HG03354 (cell line): ENCODE measurements around the gene RAB44.

Experiments
- ATAC-seq: cut with Tn5 transposase; IDR thresholded peaks from one replicate; pipeline ENCODE4 v1.9.1; 2021; ENCODE audit warnings: mild to moderate bottlenecking; ENCODE audit not compliant: unreplicated experiment, poor library complexity, severe bottlenecking

Gene RAB44

DNA sequence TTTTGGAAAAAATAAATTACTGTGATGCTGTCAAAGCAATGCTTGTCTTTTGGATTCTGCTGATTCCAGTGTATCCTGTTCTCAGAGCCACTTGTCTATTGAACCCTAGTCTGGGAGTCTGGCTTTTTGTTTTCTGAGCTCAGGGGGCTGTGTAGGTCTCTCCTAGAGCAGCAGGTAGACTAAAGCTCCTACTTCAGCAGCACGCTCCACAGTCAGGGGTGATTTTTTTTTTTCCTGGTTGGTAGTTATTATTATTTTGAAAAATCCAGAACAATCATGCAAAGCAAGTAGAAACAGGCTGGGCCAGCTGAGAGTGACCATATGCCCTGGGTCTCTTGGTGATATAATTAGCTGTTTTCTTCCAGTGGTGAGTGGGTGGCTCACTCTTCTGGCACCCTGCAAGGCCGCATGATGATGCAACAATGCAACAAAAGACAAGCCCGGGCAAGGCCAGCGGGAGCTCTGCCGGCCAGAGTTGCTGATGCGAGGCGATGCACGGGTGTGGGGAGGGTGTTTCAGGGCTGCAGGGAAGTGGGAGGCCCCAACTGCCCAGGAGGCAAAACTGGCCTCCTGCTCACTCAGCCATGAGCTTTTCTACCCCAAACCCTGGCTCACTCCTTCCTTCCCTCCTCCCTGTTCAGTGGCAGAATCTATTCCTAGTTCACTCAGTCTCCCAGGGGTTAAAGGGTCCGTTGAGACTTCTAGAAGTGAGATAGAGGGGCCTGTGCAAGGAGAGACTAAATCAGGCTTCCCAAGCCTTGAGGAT is 30.6 kb upstream of the RAB44 start:
- ATAC-seq: peak; percentile 71

- no peak for ATAC-seq
Measured at GRCh38 chr6:36668591-36668990, 29.0 kb upstream of the RAB44 start.

- no peak for ATAC-seq
Measured at GRCh38 chr6:36669002-36669401, 28.6 kb upstream of the RAB44 start.

GRCh38 chr6:36670271-36670670 is 27.4 kb upstream of the RAB44 start:
- no peak for ATAC-seq

DNA sequence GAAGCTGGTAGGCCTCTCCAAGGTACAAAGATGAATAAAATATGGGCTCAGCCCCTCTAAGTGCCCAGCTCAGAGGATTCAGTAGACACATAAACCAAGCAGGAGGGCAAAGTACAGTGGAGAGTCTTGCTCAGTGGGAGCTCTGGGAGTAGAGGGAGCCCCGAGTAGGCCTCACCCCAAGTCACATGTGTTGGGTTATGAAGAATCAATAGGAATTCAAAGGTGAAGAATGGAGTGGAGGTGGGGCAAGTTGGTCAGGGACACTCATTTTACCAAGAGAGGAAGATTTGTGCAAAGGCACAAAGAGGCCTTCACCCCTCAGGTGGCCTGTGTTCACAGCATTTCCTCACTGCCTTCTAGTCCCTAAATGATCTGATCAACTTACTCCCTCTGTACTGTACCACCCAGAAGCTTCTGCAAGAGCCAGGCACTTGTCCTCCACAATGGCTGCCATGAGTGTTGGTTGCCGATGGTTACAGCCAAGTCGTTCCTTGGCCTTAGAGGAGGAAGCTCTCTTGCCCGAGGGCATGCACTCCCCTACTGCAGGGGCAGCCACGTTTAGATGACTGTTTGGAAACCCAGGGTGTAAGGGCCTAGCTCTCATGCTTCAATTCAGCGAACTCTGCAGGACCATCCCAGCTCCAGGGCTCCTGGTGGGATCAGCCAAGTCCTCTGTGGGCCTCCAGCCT is 25.8 kb upstream of the RAB44 start:
- no peak for ATAC-seq

GRCh38 chr6:36673882-36674281 is 23.7 kb upstream of the RAB44 start:
- no peak for ATAC-seq

GRCh38 chr6:36674942-36675341 is 22.7 kb upstream of the RAB44 start:
- no peak for ATAC-seq

- no peak for ATAC-seq
Measured at GRCh38 chr6:36676141-36677058, 21.2 kb upstream of the RAB44 start.

GRCh38 chr6:36677059-36677749 is 20.4 kb upstream of the RAB44 start:
- no peak for ATAC-seq

DNA sequence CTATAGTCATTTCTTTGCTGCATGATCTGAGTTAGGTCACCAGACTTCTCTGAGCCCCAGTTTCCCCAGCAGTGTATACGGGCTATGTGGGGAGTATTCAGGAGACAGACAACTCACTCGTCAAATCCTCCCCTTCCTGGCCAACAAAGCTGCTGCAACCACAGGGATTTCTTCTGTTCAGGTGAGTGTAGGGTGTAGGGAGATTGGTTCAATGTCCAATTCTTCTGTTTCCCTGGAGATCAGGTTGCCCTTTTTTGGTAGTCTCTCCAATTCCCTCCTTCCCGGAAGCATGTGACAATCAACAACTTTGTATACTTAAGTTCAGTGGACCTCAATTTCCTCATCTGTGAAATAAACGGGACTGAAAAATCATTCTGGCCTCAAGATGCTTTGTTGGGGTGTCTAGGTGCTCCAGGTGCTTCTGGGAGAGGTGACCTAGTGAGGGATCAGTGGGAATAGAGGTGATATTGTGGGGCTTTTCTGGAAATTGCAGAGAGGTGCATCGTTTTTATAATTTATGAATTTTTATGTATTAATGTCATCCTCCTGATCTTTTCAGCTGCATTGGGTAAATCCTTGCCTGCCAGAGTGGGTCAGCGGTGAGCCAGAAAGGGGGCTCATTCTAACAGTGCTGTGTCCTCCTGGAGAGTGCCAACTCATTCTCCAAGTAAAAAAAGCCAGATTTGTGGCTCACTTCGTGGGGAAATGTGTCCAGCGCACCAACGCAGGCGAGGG is 19.7 kb upstream of the RAB44 start:
- ATAC-seq: no peak

DNA sequence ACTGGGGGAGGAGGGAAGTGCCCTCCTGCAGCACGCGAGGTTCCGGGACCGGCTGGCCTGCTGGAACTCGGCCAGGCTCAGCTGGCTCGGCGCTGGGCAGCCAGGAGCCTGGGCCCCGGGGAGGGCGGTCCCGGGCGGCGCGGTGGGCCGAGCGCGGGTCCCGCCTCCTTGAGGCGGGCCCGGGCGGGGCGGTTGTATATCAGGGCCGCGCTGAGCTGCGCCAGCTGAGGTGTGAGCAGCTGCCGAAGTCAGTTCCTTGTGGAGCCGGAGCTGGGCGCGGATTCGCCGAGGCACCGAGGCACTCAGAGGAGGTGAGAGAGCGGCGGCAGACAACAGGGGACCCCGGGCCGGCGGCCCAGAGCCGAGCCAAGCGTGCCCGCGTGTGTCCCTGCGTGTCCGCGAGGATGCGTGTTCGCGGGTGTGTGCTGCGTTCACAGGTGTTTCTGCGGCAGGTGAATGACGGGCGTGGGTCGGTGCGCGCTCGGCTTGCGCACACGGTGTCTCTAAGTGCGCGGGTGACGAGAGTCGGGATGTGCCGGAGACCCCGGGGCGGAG is 19.1 kb upstream of the RAB44 start, which contains the start of gene CDKN1A:
Gene CDKN1A, plus strand, starts transcription at position 227 of the 555 bp plus-strand sequence. CDS start 5,388 bp downstream, outside the sequence.
- ATAC-seq: peak; percentile 46

DNA sequence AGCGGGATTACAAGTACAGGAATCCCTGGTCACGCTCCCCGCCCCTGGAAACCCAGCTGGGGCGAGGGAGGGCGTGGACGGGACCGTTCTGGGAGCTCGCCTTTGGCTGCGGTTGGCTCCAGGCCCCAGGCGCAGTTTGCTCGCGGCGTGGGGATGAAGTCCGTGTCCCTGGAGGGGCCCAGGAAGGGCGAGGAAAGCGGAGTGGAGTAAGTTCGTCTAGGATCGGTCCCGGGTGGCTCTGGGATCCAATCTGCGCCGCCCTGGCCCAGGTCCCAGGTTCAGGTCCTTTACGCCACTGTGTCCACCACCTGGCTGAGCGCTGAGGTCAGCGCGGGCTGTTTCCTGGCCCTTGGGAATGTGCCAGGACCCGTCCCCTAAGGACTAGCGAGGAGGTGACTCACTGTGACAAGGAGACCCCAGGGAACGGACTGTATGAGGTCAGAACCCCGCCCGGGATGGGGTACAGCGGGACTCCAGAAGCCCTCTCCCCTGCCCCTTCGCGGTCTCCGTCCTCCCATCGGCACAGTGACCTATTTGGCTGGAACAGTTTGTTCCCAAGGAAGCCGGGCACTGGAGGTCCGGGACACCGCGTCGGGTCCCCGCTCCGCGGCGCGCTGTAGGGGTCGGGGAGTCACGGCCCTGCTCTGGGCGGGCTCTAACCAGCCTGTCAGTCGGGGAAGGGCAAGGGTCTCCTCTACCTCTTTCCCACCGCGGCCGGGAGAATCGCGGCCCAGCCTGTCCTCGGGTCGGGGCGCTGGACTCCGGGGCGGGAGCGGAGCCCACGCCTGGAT is 18.4 kb upstream of the RAB44 start:
- peak; percentile 0 for ATAC-seq

- ATAC-seq: peak; percentile 33
Measured at GRCh38 chr6:36682328-36683144, 15.1 kb upstream of the RAB44 start.

- no peak for ATAC-seq
Measured at GRCh38 chr6:36683145-36683655, 14.4 kb upstream of the RAB44 start.

DNA sequence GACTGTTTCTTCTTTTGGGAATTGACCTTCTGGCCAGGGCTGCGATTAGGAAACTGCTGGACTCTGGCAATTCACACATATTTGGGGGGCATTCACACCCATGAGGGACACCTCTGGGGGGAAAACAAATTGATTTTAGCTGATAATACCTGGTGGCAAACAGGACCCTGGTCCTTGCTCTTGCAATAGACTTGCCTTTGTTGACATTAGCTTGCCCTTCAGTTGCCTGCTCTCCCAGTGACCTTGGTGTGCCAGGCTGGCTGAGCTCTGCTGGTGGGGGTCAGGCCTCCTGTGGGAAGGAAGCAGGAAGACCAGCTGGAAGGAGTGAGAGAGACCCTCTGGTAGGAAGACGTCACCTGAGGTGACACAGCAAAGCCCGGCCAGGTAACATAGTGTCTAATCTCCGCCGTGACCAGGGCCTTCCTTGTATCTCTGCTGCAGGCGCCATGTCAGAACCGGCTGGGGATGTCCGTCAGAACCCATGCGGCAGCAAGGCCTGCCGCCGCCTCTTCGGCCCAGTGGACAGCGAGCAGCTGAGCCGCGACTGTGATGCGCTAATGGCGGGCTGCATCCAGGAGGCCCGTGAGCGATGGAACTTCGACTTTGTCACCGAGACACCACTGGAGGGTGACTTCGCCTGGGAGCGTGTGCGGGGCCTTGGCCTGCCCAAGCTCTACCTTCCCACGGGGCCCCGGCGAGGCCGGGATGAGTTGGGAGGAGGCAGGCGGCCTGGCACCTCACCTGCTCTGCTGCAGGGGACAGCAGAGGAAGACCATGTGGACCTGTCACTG is 13.8 kb upstream of the RAB44 start:
- no peak for ATAC-seq

DNA sequence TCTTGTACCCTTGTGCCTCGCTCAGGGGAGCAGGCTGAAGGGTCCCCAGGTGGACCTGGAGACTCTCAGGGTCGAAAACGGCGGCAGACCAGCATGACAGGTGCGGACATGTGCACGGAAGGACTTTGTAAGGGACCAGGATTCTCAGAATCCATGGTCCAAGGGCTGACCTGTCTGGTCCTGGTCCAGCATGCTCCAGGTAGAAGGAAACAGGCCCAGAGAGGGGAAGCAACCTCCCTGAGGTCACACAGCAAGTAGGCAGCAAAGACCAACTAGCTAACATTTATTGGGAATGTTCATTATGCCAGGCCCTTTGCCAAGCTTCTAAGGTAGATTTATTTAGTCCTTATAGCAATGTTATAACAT is 13.2 kb upstream of the RAB44 start:
- no peak for ATAC-seq
